GM18873 (cell line): ENCODE data around the gene JUND.

Experiments
- ATAC-seq: cut with Tn5 transposase; IDR thresholded peaks from one replicate; pipeline ENCODE4 v1.9.1; 2021; ENCODE audit warnings: mild to moderate bottlenecking, moderate library complexity, moderate number of reproducible peaks; ENCODE audit not compliant: unreplicated experiment, low FRiP score

Gene JUND

GRCh38 chr19:18291590-18292461 is 10.4 kb upstream of the JUND start:
- ATAC-seq, result no peak

- no peak for ATAC-seq
Observed at GRCh38 chr19:18291019-18291524, 9.7 kb upstream of the JUND start.

- ATAC-seq, result no peak
Observed at GRCh38 chr19:18290302-18291018, 9.0 kb upstream of the JUND start.

- ATAC-seq, result no peak
Observed at GRCh38 chr19:18289471-18290301, 8.3 kb upstream of the JUND start.

- ATAC-seq, result no peak
Observed at GRCh38 chr19:18287836-18288772, 6.7 kb upstream of the JUND start.

- no peak for ATAC-seq
Observed at GRCh38 chr19:18286973-18287635, 5.7 kb upstream of the JUND start.

GRCh38 chr19:18284712-18285360 is 3.4 kb upstream of the JUND start:
- ATAC-seq, result no peak

GRCh38 chr19:18283338-18283737 is 1.9 kb upstream of the JUND start:
- no peak for ATAC-seq

- no peak for ATAC-seq
Observed at GRCh38 chr19:18282788-18283141, 1.3 kb upstream of the JUND start.

GRCh38 chr19:18282021-18282787 is 782 bp upstream of the JUND start:
- ATAC-seq, result no peak

GRCh38 chr19:18280247-18281081 is 958 bp downstream of the JUND start:
- ATAC-seq, result no peak

- ATAC-seq, result no peak
Observed at GRCh38 chr19:18279516-18280246, 1.7 kb downstream of the JUND start.

GRCh38 chr19:18279266-18279515 is 2.2 kb downstream of the JUND start:
- no peak for ATAC-seq

- ATAC-seq, result no peak
Observed at GRCh38 chr19:18278521-18279265, 2.7 kb downstream of the JUND start.

- ATAC-seq, result no peak
Observed at GRCh38 chr19:18274781-18275356, 6.6 kb downstream of the JUND start.
